Measurements from ENCODE around the gene COPB2.

DNA sequence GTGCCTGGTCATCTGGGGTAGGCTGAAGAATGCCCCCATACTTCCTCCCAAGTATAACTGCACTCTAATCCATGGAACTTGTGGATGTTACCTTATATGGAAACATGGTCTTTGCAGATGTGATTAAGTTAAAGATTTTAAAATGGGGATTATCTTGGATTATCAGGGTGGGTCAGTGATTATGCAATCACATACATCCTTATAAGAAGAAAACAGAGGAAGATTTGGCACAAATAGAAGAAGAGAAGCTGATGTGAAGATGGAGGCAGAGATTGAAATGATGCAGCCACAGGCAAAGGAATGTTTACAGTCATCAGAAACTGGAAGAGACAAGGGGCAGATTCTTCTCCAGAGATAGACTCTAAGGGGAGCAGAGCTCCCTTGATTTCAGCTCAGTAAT lies 47.4 kb downstream of the COPB2 start:
- TF ChIP-seq, protein P1, sequence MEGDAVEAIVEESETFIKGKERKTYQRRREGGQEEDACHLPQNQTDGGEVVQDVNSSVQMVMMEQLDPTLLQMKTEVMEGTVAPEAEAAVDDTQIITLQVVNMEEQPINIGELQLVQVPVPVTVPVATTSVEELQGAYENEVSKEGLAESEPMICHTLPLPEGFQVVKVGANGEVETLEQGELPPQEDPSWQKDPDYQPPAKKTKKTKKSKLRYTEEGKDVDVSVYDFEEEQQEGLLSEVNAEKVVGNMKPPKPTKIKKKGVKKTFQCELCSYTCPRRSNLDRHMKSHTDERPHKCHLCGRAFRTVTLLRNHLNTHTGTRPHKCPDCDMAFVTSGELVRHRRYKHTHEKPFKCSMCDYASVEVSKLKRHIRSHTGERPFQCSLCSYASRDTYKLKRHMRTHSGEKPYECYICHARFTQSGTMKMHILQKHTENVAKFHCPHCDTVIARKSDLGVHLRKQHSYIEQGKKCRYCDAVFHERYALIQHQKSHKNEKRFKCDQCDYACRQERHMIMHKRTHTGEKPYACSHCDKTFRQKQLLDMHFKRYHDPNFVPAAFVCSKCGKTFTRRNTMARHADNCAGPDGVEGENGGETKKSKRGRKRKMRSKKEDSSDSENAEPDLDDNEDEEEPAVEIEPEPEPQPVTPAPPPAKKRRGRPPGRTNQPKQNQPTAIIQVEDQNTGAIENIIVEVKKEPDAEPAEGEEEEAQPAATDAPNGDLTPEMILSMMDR (IDR thresholded peaks at IDR 0.05), result no peak
- TF ChIP-seq JUND (IDR thresholded peaks at IDR 0.05) (no peak), NFIC (IDR thresholded peaks at IDR 0.05; ENCODE audit: borderline replicate concordance) (no peak), RAD21 (IDR thresholded peaks at IDR 0.05; ENCODE audit: low read length) (no peak), FOSL2 (IDR thresholded peaks at IDR 0.05; ENCODE audit: borderline replicate concordance, low read depth) (no peak), TAF1 (IDR thresholded peaks at IDR 0.05; ENCODE audit: borderline replicate concordance, low read depth, low read length) (no peak), SIN3A (IDR thresholded peaks at IDR 0.05; ENCODE audit: borderline replicate concordance, low read depth, low read length) (no peak), POLR2AphosphoS5 (IDR thresholded peaks at IDR 0.05; ENCODE audit: low read depth, low read length) (no peak)

Data from SK-N-SH (cell line).